PC-9 (cell line): ENCODE measurements around the gene CREBL2.

Experiments used
- CTCF ChIP-seq: fragments of 200-600 bp; sonication (generic); conservative IDR thresholded peaks from 2 replicates; pipeline ENCODE4 v1.6.1; 2017; ENCODE audit warnings: mixed run types, antibody characterized with exemption, mild to moderate bottlenecking, moderate library complexity
- EZH2 ChIP-seq: fragments of 200-600 bp; sonication (generic); IDR thresholded peaks from 2 replicates; pipeline ENCODE4 v1.8.0; 2017; ENCODE audit warnings: antibody characterized with exemption, low read depth

DNA sequence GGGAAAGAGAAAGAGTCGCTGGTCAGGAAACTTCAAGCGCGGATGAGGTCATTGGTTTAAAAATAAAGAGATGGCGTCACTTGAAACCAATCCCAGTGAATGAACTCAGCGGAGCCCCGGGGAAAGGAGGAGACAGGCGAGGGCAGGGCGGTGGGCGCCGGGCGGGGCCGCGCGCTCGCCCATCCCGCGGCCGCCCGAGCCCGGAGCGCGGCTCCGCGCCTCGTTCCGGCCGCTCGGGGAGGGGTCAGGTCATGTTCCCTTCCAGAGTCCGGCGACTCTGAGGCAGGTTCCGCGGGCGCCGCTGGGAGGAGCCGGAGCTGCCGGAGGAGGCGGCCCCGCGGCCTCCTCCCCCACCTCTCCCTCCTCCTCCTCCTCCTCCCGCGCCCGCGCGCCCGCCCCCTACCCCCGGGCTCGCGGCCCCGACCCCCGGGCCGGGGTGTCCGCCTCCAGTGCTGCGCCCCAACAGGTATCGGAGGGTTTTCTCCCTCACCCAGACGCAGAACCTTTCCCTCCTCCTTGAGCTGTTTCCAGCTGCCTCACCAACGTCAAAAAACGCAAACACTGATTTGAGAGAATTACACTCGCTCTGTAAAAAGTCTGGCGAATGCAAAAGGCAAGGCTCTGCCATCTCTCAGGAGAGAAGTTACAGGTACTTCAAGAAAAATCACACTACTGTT is 49.0 kb upstream of the CREBL2 start, which contains the start of gene DUSP16:
- TF ChIP-seq CTCF = peak; percentile 36; the same call in 1 of the 2 replicates
- no peak for TF ChIP-seq EZH2
